HG03095 (cell line): ENCODE measurements around the gene DCANP1.

Source experiments
- ATAC-seq: cut with Tn5 transposase; IDR thresholded peaks from one replicate; pipeline ENCODE4 v1.9.1; 2021; ENCODE audit warnings: moderate library complexity; ENCODE audit not compliant: unreplicated experiment

Gene DCANP1

DNA sequence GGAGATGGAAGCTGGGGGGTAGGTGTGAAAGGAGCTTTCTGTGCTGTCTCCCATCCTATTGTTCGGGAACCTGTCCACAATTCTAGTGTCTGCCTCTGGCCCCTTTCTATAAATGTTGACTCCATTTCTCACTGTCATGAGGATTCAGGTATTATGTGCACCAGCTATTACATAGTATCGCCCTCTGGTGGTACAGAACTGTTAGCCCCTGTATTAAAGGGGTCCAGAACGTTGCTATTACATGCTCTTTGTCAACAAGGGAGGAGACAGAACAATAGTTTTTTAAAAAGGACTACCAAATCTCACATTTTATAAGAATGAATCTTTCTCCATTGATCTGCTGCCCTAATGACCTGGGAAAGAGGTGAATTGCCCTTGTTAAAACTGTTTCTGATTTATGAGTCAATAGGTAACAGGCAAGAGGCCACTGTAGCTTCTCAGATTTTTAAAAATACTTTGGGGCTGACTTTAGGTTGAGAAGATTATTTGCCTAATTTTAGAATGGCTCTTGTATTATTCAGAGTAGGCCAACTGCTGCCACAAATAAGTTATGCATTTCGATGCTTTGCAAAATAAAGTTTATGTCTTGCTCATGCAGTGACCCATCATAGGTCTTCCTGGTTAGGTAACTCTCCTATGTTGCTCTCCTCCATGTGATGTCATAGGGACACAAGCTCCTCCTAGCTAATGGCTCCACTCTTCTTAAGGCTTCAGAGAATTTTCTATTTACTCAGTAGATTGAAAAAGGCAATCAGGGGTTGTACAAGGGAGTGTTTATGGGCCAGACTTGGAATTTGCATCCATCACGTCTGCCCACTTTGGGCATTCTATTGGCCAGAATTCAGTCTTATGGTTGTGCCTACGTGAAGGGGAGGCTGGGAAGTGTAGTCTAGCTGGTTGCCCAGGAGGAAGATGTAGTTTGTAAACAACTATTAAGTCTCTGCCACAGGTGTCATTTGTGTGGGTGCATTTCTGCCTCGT lies 20.8 kb downstream of the DCANP1 start:
- ATAC-seq: no peak

DNA sequence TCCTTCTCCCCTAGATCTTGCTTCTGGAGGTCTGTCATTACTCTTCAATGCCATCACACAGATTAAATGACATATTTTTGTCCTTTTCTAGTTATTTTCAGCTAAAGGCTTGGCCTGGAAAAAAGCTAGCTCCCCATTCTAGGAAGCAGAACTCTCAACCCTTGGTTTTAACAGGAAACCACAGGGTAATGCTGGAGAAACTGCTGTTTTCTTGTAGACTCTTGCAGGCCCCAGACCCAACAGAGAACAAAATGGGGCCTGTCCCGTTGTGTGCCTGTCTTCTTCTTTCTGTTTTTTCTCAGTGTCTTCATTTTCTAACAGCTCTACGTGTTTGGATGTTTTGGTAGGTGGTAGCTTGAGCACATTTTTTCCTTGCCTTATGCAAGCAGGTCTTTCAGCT lies 21.5 kb downstream of the DCANP1 start:
- no peak for ATAC-seq

- ATAC-seq: no peak
These were observed 23.3 kb downstream of the DCANP1 start for GRCh38 chr5:135423846-135424168.

- ATAC-seq: no peak
These were observed 23.9 kb downstream of the DCANP1 start for GRCh38 chr5:135423146-135423845.

- no peak for ATAC-seq
These were observed 24.7 kb downstream of the DCANP1 start for GRCh38 chr5:135422419-135422818.

GRCh38 chr5:135417083-135417482 lies 30.1 kb downstream of the DCANP1 start:
- ATAC-seq: no peak

DNA sequence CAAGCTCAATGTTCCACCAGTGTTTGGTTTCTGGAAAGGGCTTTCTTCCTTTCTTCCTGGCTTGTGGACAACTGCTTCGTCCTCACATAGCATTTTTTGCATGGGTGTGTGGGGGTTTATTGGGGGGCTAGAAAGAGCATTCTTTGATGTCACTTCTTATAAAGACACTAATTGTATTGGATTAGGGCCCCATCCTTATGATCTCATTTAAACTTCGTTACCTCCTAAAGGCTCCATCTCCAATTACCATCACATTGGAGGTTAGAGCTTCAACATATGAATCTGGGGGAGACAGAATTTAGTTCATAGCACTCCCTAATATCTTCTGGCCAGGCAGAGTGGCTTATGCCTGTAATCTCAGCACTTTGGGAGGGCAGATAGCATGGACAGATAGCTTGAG lies 42.1 kb downstream of the DCANP1 start:
- no peak for ATAC-seq

GRCh38 chr5:135402031-135402430 lies 45.1 kb downstream of the DCANP1 start:
- ATAC-seq: no peak

DNA sequence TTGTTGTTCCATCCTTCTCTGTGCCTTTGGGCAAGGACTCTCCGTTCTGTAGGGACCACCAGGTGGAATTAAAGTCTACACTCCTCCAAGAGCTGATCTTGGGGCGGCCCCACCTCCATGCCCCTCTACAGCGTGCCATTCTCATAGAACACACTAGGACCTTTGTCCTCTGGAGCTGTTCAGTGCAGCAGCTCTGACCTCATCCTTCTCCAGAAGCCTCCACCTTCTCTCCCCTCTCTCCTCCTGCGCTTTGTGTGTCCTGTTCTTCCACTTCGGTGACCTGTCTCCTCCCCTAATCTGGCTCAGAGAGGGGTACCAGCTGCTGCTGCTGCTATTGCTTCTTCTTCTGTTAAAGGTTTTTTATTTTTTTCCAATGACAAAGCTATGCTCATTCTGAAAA lies 46.3 kb downstream of the DCANP1 start:
- ATAC-seq: no peak

DNA sequence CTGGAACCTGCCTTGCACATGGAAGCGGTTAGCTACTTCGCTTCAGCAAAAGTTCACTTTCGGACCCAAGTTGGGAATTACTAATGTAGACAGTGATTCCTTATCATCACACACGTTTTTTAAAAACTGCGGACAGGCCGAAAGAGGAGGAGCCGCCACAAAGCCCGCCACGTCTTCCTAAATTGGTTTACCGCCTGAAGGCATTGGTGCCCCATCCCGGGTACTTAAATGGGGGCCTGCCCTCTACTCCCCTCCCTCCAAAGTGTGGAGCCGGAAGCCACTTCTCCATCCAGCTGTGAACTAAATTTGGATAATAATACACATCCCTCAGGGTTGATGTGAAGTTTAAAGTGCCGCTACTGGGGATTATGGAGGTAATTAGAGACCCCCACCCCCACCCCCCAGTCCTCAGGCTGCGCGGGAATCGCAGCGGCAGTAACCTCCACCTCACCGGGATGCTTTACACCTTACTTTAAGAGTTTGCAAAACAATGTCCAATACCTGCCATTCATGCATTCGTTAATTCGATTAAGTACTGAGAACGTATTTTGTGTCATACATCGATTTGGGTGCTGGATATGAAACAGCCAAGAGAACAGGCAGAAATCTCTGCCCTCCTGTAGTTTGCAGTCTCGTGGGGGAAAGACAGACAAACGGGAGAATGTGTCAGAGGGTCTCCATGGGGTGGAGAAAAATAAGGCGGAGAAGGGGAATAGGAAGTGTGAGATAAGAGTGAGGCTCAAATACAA lies 47.2 kb downstream of the DCANP1 start:
- no peak for ATAC-seq

DNA sequence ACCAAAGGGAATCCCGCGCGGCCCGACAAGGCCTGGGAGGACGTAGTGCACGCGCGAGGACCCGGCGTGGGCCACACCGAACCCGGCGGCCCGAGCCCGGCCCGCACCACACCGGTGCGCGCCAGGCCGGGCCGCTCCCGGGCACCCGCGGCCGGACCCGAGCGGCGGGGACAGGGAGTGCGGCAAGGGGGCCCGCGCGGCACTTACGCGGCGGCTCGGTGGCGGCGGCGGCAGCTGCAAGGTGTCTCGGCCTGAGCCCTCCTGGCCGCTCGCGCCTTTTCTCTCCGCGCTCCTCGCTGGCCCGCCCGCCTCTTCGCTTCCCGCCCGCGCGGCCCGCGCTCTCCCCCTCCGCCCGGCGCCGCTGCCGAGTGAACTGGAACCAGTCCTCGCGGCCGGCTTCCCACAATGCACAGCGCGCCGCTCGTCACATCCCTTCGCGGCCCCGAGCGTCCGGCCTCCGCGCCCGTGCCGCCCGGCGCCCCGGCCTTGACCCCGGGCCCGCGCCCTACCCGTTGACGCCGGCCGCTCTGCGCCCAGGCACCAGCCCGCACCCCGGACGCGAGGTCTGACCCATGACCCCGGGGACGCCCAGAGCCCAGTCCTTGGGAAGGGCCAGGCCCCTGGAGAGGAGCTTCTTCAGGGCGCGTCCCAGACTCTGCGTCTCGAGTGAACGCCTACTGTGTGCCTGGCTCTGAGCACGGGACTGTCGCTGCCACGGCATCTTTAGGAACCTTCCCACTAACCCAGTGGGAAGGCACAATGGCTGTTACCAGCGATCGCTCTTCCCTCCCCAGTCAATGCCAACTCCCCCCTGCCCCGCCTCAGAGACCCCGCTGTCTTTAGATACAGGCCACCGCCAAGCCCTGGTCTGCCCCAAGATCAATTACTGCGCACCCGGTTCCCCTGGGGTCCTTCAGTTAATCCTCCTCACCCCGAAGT lies 48.0 kb downstream of the DCANP1 start, which contains the start of gene MACROH2A1:
MACROH2A1 (minus strand) TSS at position 377 of the 939 bp plus-strand sequence. CDS start 10,138 bp downstream, outside the sequence.
- peak; percentile 87 for ATAC-seq

DNA sequence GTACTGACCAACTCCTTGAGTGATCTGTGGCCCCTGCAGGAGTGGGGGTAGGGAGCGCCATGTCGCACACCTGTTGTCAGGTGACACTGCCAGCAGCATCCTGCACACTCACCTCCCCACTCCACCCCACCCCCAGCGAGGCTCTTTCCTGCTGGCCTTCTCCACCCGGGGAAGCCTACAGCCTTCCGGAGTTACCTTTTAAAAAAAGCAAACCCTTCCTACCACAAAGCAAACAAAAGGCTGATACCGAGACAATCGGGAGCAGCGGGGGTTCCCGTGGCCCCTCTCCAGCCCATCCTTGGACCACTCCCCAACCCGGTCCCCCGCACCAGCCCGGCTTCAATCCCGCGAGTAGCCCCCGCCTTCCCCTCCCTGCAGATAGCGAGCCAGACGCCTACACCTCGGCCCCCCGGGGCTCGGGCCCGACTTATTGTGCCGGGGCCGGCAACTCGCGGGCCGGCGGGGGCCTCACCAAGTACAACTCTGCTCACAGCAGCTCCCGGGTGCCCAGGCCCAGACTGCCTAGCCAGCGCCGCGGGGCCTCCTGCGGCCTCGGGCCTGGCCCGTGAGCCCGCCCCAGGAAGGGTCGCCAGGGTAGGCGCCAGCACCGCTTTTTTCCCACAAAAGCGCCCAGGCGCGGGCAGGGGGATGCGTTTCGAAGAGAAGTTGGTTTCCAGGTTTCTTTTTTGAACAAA lies 48.8 kb downstream of the DCANP1 start:
- ATAC-seq: peak; percentile 35

DNA sequence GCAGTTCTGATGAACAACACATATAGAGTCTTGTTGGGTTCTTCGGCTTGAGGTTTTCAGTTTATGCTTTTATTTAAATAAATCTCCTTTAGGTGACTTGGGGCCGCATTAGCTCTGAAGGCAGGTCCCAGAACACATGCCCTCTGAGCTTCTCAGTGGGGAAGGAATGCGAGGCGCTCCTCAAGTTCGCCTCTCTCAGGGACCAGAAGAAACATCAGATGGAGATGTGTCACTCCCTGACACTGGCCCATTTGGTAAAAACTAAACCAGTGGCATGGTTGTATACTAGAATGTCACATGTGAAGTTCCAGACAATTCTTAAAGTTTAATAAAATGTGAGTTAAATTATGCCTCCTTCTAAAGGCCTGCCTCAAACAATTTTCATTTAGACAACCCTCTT lies 50.1 kb downstream of the DCANP1 start:
- ATAC-seq: no peak

DNA sequence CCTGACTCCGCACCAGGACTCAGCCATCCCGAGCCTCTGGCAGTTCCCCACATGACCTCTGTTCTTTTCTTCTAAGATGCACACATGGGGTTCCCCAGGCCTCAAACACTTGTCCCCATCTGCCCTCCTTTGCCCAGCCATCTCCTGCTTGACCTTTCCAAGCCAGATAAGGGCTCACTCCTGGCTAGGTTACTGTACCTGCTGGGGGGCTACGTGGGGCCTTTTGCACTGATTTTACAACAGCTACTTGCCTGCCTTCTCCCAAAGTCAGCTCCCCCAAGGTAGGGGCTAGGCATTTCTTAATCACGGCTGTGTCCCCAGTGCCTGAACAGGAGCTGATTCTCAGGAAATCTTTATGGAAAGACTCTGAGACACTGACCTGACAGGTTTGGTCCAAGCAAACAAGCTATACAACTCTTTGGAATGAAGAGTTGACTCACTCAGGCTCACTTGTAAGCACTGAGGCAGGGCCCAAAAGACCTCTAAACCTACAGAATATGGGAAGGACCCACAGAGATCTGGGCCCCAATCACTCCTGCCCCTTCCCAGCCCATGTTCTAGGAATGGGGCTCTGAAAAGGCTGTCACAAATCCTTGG lies 50.6 kb downstream of the DCANP1 start:
- no peak for ATAC-seq

GRCh38 chr5:135395866-135396265 lies 51.3 kb downstream of the DCANP1 start:
- no peak for ATAC-seq

- no peak for ATAC-seq
These were observed 51.7 kb downstream of the DCANP1 start for GRCh38 chr5:135395451-135395850.
